Fibroblast of skin of left quadriceps (primary cell): Measurements from ENCODE around the gene HCK.
"Not testable (repeated sequence)": the region's sequence is repeated elsewhere in the genome, so short reads cannot be mapped to it uniquely, and the experiment has no call there.

Experiments used
- DNase-seq, 2 experiments: peaks; one replicate each; pipeline ENCODE4 v3.0.0-alpha.2; 2013; ENCODE audit warnings: low read depth in 2 of 2

The HCK gene

DNA sequence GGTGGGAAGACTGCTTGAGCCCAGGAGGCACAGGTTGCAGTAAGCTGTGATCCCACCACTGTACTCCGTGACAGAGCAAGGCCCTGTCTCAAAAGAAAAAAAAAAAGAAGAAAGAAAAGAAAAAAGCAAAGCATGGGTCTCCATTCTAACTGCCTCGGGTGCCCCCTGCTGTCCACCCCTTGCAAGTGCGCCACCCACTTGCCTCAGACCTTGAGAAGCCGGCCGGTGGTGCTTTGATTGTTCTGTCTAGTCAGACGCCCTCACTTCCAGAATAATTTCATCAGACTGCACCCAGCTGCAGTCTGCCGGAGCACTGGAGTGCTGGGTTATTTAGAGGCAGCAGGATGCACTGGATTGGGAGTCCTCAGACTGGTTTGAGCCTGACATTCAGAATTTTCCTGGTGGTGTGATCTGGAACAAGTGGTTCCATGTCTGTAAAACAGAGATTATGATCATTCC lies 39.9 kb downstream of the HCK start:
- peak; percentile 49 to 60 for DNase-seq

DNA sequence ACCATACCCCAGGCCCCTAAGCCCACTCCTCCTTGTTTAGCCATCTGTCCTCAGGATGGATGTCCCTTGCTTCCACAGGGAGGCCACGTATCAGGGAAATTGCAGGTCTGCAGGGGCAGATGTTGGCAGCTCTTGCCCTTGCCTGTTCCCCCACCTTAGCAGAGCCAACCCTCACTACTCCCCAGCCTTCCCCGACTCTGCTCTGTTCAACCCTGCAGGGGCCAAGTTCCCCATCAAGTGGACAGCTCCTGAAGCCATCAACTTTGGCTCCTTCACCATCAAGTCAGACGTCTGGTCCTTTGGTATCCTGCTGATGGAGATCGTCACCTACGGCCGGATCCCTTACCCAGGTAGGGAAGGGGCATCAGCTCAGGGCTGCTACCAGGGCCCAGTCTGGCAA lies 46.7 kb downstream of the HCK start:
- DNase-seq = no peak

DNA sequence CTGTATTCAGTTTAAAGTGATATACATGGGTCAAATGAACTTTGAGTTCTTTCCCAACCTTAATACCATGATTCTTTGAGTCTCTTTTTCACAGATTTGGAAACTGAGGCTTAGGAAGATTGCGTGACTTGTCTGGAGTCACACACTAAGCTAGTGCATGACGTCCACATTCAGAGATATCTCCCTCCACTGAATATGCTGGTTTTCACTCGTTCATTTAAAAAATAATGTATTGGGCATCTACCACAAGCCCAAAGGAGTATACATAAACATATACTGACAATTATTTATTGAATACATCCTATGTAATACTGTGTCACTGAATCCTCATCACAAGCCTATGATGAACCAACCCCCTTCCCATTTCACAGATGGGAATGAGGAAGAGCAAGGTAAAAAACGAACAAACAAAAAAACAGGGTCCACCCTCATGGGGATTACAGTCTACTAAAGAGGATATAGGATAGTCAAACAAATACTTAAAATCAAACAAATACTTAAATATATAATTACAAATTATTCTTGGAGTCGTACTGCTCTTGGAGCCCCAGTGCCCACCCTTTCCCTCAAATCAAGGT lies 56.9 kb downstream of the HCK start:
- DNase-seq = no peak

- peak; percentile 92 to 93 for DNase-seq
Measured at GRCh38 chr20:32109392-32110172, 57.5 kb downstream of the HCK start, which contains the start of gene TM9SF4. TSS of gene TM9SF4 (plus strand) at chr20:32109714. CDS start at chr20:32109741, 27 bp downstream.

DNA sequence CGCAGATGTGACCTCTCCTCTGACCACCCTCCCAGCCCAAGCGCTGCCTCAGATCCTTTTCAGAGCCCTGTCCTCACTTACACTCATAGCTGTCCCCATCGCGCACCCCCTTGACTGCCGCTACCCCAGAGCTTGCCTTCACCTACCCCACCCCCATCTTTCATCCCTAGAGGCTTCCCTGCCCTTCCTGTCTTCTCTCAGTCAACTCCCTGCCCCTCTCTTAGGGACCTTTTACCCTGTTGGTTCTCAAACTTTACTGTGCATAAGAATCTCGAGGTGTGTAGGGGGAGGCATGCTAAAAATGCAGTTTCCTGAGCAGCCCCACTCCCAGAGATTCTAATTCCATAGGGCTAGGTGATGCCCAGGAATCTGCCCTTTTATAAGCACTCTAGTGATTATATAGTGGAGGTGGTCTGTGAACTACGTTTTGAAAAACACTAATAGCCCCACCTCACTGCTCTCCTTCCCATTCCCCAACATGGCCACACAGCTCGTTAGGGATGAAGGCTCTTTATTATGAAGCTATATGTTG lies 58.2 kb downstream of the HCK start:
- peak in 1 of 2 experiments; percentile 1 for DNase-seq

GRCh38 chr20:32110727-32111126 lies 58.7 kb downstream of the HCK start:
- DNase-seq = no peak

DNA sequence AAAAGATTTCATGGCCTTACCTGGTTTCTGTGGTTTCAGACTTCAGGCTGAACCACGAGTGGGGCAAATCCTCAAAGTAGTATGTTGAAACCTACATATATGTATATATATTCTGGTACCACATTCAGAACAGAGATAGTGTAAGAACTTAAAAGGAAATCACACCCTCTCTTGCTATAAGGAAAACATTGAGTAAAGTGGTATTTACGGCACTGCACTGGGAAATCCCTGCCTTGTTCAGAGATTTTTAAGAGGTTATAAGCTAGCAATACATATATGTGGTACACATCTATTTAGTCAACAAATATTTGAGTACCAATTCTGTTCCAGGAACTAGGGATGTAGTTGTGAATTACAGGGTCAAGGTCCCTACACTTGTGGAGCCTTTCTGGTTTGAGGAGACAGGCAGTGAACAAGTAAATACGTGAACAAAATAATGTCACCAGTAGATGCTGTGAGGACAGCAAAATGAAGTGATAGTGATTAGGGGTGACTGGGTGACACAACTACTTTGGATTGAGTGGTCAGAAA lies 59.2 kb downstream of the HCK start:
- DNase-seq = no peak

- no peak for DNase-seq
Measured at GRCh38 chr20:32111753-32112152, 59.7 kb downstream of the HCK start.

DNA sequence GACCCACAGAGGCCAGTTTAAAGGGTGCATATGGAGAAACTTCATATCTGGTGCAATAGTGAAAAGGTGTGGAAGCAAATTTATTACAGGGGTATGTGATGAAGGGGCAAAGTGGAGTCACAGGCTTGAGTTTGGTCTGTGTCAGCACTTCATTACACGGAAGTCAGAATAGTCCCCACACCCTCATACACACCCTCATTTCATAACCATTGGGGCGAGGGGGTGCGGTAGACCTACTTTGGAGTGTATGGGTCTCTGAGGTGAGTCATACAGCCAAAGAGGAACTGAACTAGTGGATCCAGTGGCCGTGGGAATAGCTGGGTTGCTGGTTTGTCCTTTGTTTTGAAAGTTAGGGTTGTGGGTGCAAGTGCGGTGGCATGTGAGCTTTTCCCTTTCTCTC lies 60.8 kb downstream of the HCK start:
- no peak for DNase-seq

GRCh38 chr20:32113591-32114260 lies 61.7 kb downstream of the HCK start:
- DNase-seq = no peak

GRCh38 chr20:32114305-32114960 lies 62.4 kb downstream of the HCK start:
- no peak for DNase-seq

GRCh38 chr20:32115211-32115767 lies 63.2 kb downstream of the HCK start:
- no peak for DNase-seq

GRCh38 chr20:32116079-32116521 lies 64.1 kb downstream of the HCK start:
- peak; percentile 23 to 25 for DNase-seq

DNA sequence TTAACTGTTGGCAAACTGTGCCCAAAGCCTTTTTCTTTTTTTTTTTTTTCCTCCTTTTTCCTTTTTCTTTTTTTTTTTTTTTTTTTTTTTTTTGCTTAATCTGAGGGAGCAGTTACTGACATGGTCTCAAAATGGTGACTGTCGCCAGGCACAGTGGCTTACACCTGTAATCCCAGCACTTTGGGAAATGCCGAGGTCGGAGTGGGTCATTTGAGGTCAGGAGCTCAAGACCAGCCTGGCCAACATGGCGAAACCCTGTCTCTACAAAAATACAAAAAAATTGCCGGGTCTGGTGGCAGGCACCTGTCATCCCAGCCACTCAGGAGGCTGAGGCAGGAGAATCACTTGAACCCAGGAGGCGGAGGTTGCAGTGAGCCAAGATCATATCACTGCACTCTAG lies 64.8 kb downstream of the HCK start:
- not testable (repeated sequence) for DNase-seq

DNA sequence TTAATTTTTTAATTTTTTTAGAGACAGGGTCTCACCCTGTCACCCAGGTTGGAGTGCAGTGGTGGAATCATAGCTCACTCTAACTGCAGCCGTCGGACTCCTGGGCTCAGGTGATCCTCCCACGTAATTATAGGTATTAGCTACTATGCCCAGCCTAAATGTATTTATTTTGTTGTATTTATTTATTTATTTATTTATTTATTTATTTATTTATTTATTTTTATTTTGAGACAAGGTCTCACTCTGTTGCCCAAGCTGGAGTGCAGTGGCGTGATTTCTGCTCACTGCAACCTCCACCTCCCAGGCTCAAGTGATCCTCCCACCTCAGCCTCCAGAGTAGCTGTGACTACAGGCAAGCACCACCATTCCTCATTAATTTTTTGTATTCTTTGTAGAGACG lies 66.4 kb downstream of the HCK start:
- not testable (repeated sequence) for DNase-seq

GRCh38 chr20:32119734-32120133 lies 67.7 kb downstream of the HCK start:
- no peak for DNase-seq

DNA sequence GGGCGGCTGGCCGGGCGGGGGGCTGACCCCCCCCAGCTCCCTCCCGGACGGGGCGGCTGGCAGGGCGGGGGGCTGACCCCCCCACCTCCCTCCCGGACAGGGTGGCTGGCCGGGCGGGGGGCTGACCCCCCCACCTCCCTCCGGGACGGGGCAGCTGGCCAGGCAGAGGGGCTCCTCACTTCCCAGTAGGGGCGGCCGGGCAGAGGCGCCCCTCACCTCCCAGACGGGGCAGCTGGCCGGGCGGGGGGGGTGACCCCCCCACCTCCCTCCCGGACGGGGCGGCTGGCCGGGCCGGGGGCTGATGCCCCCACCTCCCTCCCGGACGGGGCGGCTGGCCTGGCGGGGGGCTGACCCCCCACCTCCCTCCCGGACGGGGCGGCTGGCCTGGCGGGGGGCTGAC lies 69.9 kb downstream of the HCK start:
- DNase-seq = not testable (repeated sequence)

DNA sequence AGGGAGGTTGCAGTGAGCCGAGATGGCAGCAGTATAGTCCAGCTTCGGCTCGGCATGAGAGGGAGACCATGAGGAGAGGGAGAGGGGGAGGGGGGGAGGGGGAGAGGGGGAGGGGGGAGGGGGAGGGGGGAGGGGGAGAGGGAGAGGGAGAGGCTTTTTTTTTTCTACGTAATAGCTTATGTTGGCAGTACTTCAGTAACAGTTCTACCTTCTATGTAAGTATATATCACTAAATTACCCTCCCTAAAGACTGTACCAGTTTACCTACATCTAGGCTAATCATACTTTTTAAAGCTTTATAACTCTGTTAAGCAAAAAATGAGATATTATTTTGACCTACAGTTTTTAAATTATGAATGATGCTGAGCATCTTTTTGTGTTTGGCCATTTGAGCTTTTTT lies 71.0 kb downstream of the HCK start:
- no peak for DNase-seq

GRCh38 chr20:32124916-32125454 lies 72.9 kb downstream of the HCK start:
- DNase-seq = no peak

- DNase-seq = no peak
Measured at GRCh38 chr20:32125506-32125905, 73.5 kb downstream of the HCK start.

GRCh38 chr20:32126919-32127318 lies 74.9 kb downstream of the HCK start:
- DNase-seq = no peak
